Effector CD8-positive, alpha-beta T cell (primary cell): Measurements from ENCODE around the gene BTBD16.

ENCODE experiments used
- DNase-seq: peaks from one replicate; lab custom pipeline; 2025; lab: John Stamatoyannopoulos, UW

Gene BTBD16

GRCh38 chr10:122373721-122374120, 102.6 kb downstream of the BTBD16 start:
- DNase-seq = no peak

DNA sequence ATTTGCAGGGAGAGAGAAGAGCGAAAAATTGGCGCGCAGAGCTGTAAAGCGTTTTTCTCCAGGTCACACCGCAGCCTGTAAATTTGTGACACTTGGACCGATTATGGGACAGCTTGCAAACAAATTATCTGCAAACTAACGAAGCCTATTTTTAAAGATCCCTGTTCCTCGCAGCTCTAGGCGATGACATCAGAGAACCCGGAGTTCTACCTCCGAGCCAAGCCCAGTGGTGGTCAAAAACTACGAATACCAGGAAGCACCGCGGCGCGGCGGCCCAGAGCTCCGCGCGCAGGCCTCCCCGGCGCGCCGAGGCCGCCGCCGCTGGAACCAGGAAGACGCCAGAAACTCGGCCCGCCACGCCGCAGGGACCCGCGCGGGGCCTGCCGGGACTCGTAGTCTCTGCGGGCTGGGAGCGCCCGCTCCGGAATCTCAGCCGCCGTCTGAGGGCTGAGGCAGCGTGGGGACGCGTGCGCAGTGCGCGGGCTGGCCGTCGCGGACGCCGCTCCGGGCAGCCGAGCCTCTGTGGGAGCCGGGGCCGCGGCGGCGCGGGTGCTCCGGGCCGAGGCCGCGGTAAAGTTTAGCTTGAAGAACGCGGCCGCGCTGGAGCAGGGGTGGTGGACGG, 103.3 kb downstream of the BTBD16 start, which contains the start of gene PLEKHA1:
Gene PLEKHA1 (plus strand): TSS at position 472 of the 622 bp plus-strand sequence. CDS start 18,493 bp downstream, outside the sequence.
- DNase-seq = peak; percentile 87

GRCh38 chr10:122374859-122375678, 104.0 kb downstream of the BTBD16 start:
- DNase-seq = peak; percentile 72

- no peak for DNase-seq
These were observed 104.6 kb downstream of the BTBD16 start for GRCh38 chr10:122375679-122376160.

DNA sequence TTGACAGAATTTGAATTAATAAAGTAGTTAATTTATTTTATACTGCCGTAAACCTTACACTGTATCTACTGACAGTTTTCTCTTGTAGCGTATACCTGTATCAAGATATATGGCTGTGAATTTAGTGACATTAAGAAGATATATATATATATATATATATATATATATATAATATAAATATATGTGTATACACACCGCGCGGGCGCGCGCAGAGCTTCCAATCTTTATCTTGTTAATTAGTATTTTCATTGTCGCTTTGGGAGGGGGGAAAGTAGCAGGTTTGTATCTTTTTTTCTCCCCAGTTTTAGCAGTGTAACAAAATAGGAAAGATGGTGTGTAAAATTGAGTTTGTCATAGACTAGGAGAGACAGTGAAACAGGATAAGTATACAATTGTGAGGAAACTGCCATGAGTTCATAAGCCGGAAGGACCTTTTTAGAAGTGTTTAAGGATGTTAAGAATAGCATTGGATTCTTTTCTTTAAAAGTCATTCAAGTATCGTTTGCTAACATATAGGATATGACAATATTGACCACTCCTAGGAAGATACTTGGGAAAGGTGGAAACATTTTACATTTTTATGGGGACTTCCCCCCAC, 105.4 kb downstream of the BTBD16 start:
- no peak for DNase-seq

GRCh38 chr10:122379041-122379440, 107.9 kb downstream of the BTBD16 start:
- DNase-seq = no peak

GRCh38 chr10:122379537-122379936, 108.4 kb downstream of the BTBD16 start:
- DNase-seq = no peak

GRCh38 chr10:122380703-122381102, 109.6 kb downstream of the BTBD16 start:
- no peak for DNase-seq

DNA sequence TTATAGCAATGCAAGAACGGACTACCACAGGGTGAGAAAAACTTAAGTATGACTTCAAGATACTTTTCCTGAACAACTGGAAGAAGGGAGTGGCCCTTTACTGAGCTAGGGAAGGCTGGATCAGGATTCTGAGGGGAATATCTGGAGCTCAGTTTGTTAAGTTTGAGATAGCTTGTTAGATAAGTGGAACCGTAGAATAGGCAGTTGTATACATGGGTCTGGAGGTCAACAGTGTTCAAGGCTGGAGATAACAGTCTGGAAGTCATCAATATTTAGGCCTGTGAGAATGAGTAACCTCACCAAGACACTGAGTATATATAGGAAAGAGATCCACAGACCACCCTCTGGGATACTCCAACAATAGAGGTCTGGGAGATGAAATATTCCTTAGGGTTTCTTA, 110.6 kb downstream of the BTBD16 start:
- no peak for DNase-seq

DNA sequence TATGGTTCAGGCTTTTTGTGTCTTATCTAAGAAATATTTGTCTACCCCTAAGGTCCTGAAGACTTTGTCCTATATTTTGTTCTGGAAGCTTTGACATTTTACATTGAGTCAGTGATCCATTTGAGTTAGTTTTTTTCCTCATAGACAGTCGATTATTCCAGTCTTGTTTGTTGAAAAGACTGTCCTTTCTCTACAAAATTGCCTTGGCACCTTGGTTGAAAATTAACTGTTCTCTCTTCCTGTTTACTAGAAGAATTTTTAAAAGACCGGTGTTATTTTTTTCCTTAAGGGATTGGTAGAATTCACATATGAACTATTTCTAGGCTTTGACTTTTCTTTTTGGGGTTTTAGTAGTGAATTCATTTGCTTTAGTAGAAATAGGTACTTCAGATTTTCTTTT, 115.4 kb downstream of the BTBD16 start:
- no peak for DNase-seq

DNA sequence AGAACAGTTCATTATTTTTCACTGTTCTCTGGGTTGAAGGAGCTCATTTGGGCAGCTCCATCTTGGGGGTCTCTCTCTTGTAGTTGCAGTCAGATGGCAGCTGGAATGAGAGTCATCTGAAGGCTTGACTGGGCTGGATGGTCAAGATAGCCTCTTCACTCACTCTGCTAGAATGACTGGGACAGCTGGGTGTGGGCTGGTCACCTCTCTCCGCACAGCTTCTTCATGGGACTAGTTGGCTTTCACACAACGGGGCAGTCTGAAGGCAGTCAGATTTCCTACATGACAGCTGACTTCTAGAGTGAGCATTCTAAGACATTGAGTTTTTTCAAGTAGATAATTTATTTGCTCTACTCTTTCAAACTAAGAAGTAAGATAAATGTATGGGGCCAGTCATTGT, 116.5 kb downstream of the BTBD16 start:
- no peak for DNase-seq
